OCI-LY7 (cell line): ENCODE measurements around the gene SIGLEC12. TPM values are rescaled to one million over a fixed set of nuclear protein-coding genes. Genes with fewer than 3 reads are reported as not detected.
"Not testable (repeated sequence)": the region's sequence is repeated elsewhere in the genome, so short reads cannot be mapped to it uniquely, and the experiment has no call there.

Source experiments
- BruUV-seq: library from RNA; stranded (reverse); fragments of 400-500 nt; replicated peaks from 2 replicates; lab custom pipeline; 2021; lab: Mats Ljungman, UMichigan
- CTCF ChIA-PET: fragments of 300-600 bp; sonication (Branson Sonifier 250); formaldehyde crosslinking; loops from one replicate; lab custom pipeline; 2022; ENCODE audit warnings: antibody characterized with exemption; ENCODE audit not compliant: unreplicated experiment; lab: Charles Lee
- POLR2A ChIA-PET: fragments of 300-600 bp; sonication (Branson Sonifier 250); formaldehyde crosslinking; loops from one replicate; lab custom pipeline; 2022; ENCODE audit warnings: antibody characterized with exemption; lab: Charles Lee
- DNase-seq: peaks from one replicate; pipeline ENCODE4 v3.0.0-alpha.2; 2015; ENCODE audit warnings: low spot score
- H2AFZ ChIP-seq: fragments of 200-600 bp; sonication (generic), shearing (Covaris generic); 2 replicates; pipeline ENCODE4 v1.6.1; 2014; ENCODE audit warnings: mild to moderate bottlenecking, antibody characterized with exemption, low read length, moderate library complexity
- H3K27ac ChIP-seq: fragments of 200-600 bp; sonication (generic); 2 replicates; pipeline ENCODE4 v1.5.1; 2014; ENCODE audit warnings: mixed run types, low read depth, mild to moderate bottlenecking, moderate library complexity, low read length, inconsistent platforms; ENCODE audit not compliant: poor library complexity, severe bottlenecking
- H3K36me3 ChIP-seq: fragments of 200-600 bp; sonication (generic); 2 replicates; pipeline ENCODE4 v1.6.1; 2014; ENCODE audit warnings: mild to moderate bottlenecking, antibody characterized with exemption, low read length, moderate library complexity, mixed read lengths; ENCODE audit not compliant: insufficient read depth
- H3K4me1 ChIP-seq: fragments of 200-600 bp; sonication (generic); 2 replicates; pipeline ENCODE4 v1.5.1; 2014; ENCODE audit warnings: mild to moderate bottlenecking, low read length; ENCODE audit not compliant: insufficient read depth, poor library complexity, severe bottlenecking
- H3K4me2 ChIP-seq: fragments of 200-600 bp; sonication (generic); 2 replicates; pipeline ENCODE4 v1.6.1; 2014; ENCODE audit warnings: mild to moderate bottlenecking, low read length
- H3K4me3 ChIP-seq: fragments of 200-600 bp; sonication (generic); 2 replicates; pipeline ENCODE4 v1.5.1; 2014; ENCODE audit warnings: mild to moderate bottlenecking, low read depth, low read length; ENCODE audit not compliant: poor library complexity, severe bottlenecking
- H3K79me2 ChIP-seq: fragments of 200-600 bp; sonication (generic); 2 replicates; pipeline ENCODE4 v1.6.1; 2016; ENCODE audit warnings: low read depth, mild to moderate bottlenecking, low read length, moderate library complexity, mixed read lengths; ENCODE audit not compliant: insufficient read depth
- H3K9me2 ChIP-seq: fragments of 200-600 bp; sonication (generic); 2 replicates; pipeline ENCODE4 v1.6.1; 2016; ENCODE audit warnings: mild to moderate bottlenecking, low read length, mixed read lengths; ENCODE audit not compliant: insufficient read depth
- H3K9me3 ChIP-seq: fragments of 200-600 bp; sonication (generic); 2 replicates; pipeline ENCODE4 v1.6.1; 2014; ENCODE audit warnings: mild to moderate bottlenecking, mixed run types, low read length, mixed read lengths
- H4K20me1 ChIP-seq: fragments of 200-600 bp; sonication (generic); 2 replicates; pipeline ENCODE4 v1.6.1; 2014; ENCODE audit warnings: mild to moderate bottlenecking, antibody characterized with exemption, low read length, moderate library complexity, mixed read lengths; ENCODE audit not compliant: insufficient read depth
- EZH2phosphoT487 ChIP-seq: fragments of 200-600 bp; sonication (generic); IDR thresholded peaks from 2 replicates; pipeline ENCODE4 v1.6.1; 2018; ENCODE audit warnings: low read depth, borderline replicate concordance, mild to moderate bottlenecking, mixed run types, antibody characterized with exemption, low read length, moderate library complexity, mixed read lengths
- intact Hi-C: fragments of 100-400 bp; cut with micrococcal nuclease; formaldehyde crosslinking; loops from one replicate; pipeline ENCODE4 v1.10.0; 2022; ENCODE audit not compliant: unreplicated experiment
- total RNA-seq, 2 experiments: library from RNA; depleted of rRNA in 1 of 2; stranded (reverse); fragments of >200 nt in 1 of 2; shearing (Covaris generic) in 1 of 2; gene quantifications; 2 replicates each; pipeline ENCODE4 v1.2.3, GENCODE V29; 2014 to 2022
- TF ChIP-seq, protein P1 (sequence below): fragments of 200-600 bp; sonication (generic); conservative IDR thresholded peaks from 2 replicates; pipeline ENCODE4 v1.5.1; 2014; ENCODE audit warnings: mild to moderate bottlenecking, antibody characterized with exemption, low read length, moderate library complexity, mixed read lengths

SIGLEC12 gene
- total RNA-seq, 2 experiments from 2014 or later: not detected

DNA sequence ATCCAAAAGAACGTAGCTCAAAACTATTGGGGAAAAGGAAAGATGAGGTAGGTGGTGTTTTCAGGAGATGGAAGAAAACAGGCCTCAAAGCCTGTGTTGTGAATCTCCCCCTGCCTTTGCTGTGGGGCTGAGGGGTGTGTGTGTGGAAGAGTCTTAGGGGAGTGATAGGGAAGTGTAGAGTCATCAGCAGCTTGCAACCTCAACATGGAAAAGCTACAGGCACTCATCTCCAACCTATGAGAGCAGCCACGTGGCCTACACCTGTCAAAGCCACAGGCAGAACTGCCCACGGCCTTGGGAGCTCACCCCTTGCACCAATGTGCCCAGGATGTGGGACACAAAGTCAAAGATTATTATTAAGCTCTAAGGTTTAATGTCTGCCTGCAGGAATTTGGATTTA is 4.3 kb upstream of the SIGLEC12 start:
- no peak overlapping the region for H3K4me2 ChIP-seq
- no peaks in the 10 kb centered on the region for H3K79me2 ChIP-seq
- no peak overlapping the region for H3K27ac ChIP-seq
- H2AFZ ChIP-seq: no peak overlapping the region
- H3K4me1 ChIP-seq: no peaks in the 10 kb centered on the region
- BruUV-seq: no TSS peak
- no peaks in the 10 kb centered on the region for H3K9me2 ChIP-seq
- ChIA-PET POLR2A (no interaction called here), CTCF (no interaction called here)
- TF ChIP-seq, protein P1, sequence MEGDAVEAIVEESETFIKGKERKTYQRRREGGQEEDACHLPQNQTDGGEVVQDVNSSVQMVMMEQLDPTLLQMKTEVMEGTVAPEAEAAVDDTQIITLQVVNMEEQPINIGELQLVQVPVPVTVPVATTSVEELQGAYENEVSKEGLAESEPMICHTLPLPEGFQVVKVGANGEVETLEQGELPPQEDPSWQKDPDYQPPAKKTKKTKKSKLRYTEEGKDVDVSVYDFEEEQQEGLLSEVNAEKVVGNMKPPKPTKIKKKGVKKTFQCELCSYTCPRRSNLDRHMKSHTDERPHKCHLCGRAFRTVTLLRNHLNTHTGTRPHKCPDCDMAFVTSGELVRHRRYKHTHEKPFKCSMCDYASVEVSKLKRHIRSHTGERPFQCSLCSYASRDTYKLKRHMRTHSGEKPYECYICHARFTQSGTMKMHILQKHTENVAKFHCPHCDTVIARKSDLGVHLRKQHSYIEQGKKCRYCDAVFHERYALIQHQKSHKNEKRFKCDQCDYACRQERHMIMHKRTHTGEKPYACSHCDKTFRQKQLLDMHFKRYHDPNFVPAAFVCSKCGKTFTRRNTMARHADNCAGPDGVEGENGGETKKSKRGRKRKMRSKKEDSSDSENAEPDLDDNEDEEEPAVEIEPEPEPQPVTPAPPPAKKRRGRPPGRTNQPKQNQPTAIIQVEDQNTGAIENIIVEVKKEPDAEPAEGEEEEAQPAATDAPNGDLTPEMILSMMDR: no peak
- TF ChIP-seq EZH2phosphoT487: no peak
- no peak for DNase-seq
- intact Hi-C loops: no loop called here
- no peak overlapping the region for H3K4me3 ChIP-seq
- no peaks in the 10 kb centered on the region for H4K20me1 ChIP-seq
- H3K9me3 ChIP-seq: no peaks in the 10 kb centered on the region
- no peaks in the 10 kb centered on the region for H3K36me3 ChIP-seq

DNA sequence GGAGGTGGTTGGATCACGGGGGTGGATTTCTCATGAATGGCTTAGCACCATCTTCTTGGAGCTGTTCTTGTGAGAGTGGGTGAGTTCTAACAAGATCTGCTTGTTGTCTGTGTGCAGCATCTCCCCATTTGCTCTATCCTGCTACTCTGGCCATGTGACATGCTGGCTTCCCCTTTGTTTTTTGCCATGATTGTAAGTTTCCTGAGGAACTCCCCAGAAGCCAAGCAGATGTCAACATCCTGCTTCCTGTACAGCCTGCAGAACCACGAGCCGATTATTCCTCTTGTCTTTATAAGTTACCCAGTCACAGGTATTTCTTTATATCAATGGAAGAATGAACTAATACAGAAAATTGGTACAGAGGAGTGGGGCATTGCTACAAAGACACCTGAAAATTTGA is 2.3 kb upstream of the SIGLEC12 start:
- POLR2A ChIA-PET: no interaction called here
- H4K20me1 ChIP-seq: no peaks in the 10 kb centered on the region
- intact Hi-C loops: no loop called here

DNA sequence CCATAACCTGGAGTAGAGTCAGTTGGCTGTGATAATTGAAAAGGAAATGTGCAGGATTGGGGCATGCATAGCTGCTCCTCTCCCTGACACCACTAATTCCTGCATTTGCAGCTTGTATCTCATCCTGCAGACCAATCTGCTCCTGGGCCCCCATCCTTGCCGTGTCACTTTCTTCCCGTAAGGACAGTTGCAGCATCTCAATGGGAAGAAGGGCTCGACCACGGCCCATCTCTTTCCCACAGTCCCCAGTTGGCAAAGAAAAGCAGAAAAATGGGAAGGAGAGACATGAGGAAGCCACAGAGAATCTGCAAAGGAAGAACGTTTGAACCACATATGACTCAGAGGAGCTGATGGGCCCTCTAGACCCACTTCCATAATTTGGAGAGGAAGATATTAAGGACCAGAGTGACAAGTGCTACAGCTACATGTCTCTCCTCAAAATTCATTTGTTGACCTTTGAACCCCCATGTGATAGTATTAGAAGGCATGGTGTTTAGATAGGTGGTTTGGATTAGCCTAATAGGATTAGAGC is 1.8 kb upstream of the SIGLEC12 start:
- ChIA-PET POLR2A (no interaction called here), CTCF (no interaction called here)
- no TSS peak for BruUV-seq
- no peaks in the 10 kb centered on the region for H3K4me1 ChIP-seq
- intact Hi-C loops: no loop called here
- no peaks in the 10 kb centered on the region for H3K9me2 ChIP-seq
- H3K4me3 ChIP-seq: no peak overlapping the region
- TF ChIP-seq EZH2phosphoT487: no peak
- TF ChIP-seq, protein P1: no peak
- no peaks in the 10 kb centered on the region for H3K9me3 ChIP-seq
- DNase-seq: no peak
- H3K79me2 ChIP-seq: no peaks in the 10 kb centered on the region
- no peaks in the 10 kb centered on the region for H4K20me1 ChIP-seq
- H3K36me3 ChIP-seq: no peaks in the 10 kb centered on the region
- H3K27ac ChIP-seq: no peak overlapping the region
- no peak overlapping the region for H2AFZ ChIP-seq
- H3K4me2 ChIP-seq: no peak overlapping the region

More for the DNA sequence above, 2.3 kb upstream of the SIGLEC12 start:
- Histone ChIP-seq H3K4me3 (no peak overlapping the region), H3K9me3 (no peaks in the 10 kb centered on the region), H3K4me1 (no peaks in the 10 kb centered on the region), H2AFZ (no peak overlapping the region), H3K9me2 (no peaks in the 10 kb centered on the region), H3K79me2 (no peaks in the 10 kb centered on the region), H3K36me3 (no peaks in the 10 kb centered on the region), H3K27ac (no peak overlapping the region), H3K4me2 (no peak overlapping the region)
- TF ChIP-seq, protein P1: no peak
- TF ChIP-seq EZH2phosphoT487: no peak
- DNase-seq: no peak
- CTCF ChIA-PET: no interaction called here
- BruUV-seq: no TSS peak

DNA sequence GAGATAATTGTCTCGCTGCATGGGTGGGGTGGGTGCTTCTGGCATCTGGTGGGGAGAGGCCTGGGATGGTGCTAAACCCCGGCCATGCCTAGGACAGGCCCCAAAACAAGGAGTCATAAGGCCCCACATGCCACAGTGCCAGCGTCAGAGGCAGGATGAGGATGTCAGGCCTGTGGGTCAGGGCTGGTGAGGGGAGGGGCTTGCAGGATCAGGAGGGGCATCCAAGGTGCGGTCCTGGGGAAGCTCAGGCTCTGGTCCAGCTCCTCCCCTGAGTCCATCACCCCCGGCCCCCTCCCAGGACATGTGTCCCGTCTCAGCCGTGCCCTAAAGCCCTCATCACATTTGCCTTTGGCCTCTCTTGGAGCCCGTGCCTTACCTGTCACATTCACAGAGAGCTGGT is 669 bp downstream of the SIGLEC12 start:
- H3K4me3 ChIP-seq, H3K9me3 ChIP-seq, BruUV-seq, H3K79me2 ChIP-seq, H4K20me1 ChIP-seq, H3K4me2 ChIP-seq, H3K9me2 ChIP-seq, intact Hi-C loops, H3K4me1 ChIP-seq, H3K36me3 ChIP-seq, DNase-seq, POLR2A ChIA-PET, H3K27ac ChIP-seq, CTCF ChIA-PET, H2AFZ ChIP-seq: not testable (repeated sequence)
